ENCODE results near the gene COQ4. TPM values are rescaled to one million over a fixed set of nuclear protein-coding genes. Genes with fewer than 3 reads are reported as not detected.

The COQ4 gene
- total RNA-seq, 4 donors from 2014 or later: 25.1 to 42.4 (median 34.3) TPM

GRCh38 chr9:128375865-128376264, 53.2 kb downstream of the COQ4 start:
- DNase-seq (no peak), ATAC-seq (no peak)
- intact Hi-C loops (cut with DNase I; ENCODE audit: low total_unique reads) (no loop called here), in situ Hi-C loops (cut with MboI; ENCODE audit: low sequenced_read_pairs in 4 of 4) (no loop called here)
- Histone ChIP-seq H3K27ac (no peak overlapping the region), H3K9me3 (no peaks in the 10 kb centered on the region), H3K4me1 (peaks cover 10% of the 10 kb centered on the region in 2 donors), H3K4me3 (no peak overlapping the region), H3K27me3 (no peaks in the 10 kb centered on the region), H3K36me3 (peaks cover 0 to 17% of the 10 kb centered on the region in 2 donors)
- TF ChIP-seq CTCF (IDR thresholded peaks at IDR 0.05 in 4 of 5, conservative IDR thresholded peaks at IDR 0.05 in 1 of 5) (no peak), POLR2A (IDR thresholded peaks at IDR 0.05) (no peak)

GRCh38 chr9:128382261-128382660, 59.6 kb downstream of the COQ4 start:
- in situ Hi-C loops (cut with MboI; ENCODE audit: low sequenced_read_pairs in 4 of 4) (no loop called here), intact Hi-C loops (cut with DNase I; ENCODE audit: low total_unique reads) (no loop called here)
- no peak overlapping the region for H3K4me3 ChIP-seq
- no peaks in the 10 kb centered on the region for H3K4me1 ChIP-seq
- no peaks in the 10 kb centered on the region for H3K9me3 ChIP-seq
- ATAC-seq (no peak), DNase-seq (no peak)
- H3K27me3 ChIP-seq: no peaks in the 10 kb centered on the region
- peaks cover 0 to 28% of the 10 kb centered on the region in 2 donors for H3K36me3 ChIP-seq
- TF ChIP-seq CTCF (IDR thresholded peaks at IDR 0.05 in 4 of 5, conservative IDR thresholded peaks at IDR 0.05 in 1 of 5) (no peak), POLR2A (IDR thresholded peaks at IDR 0.05) (no peak)
- no peak overlapping the region for H3K27ac ChIP-seq

GRCh38 chr9:128383007-128383753, 60.5 kb downstream of the COQ4 start:
- intact Hi-C loops (cut with DNase I; ENCODE audit: low total_unique reads) (no loop called here), in situ Hi-C loops (cut with MboI; ENCODE audit: low sequenced_read_pairs in 4 of 4) (no loop called here)
- ATAC-seq: no peak
- Histone ChIP-seq H3K27ac (no peak overlapping the region), H3K9me3 (no peaks in the 10 kb centered on the region), H3K4me1 (no peaks in the 10 kb centered on the region), H3K27me3 (no peaks in the 10 kb centered on the region), H3K36me3 (peaks cover 0 to 33% of the 10 kb centered on the region in 2 donors), H3K4me3 (no peak overlapping the region)
- no peak for TF ChIP-seq CTCF (IDR thresholded peaks at IDR 0.05 in 4 of 5, conservative IDR thresholded peaks at IDR 0.05 in 1 of 5)
- TF ChIP-seq POLR2A (IDR thresholded peaks at IDR 0.05): no peak
- DNase-seq: no peak

Other genes starting within 250 kb of the COQ4 start
- gene PTGES2, start 195.1 kb upstream of the COQ4 start, total RNA-seq: 100 to 1,000 TPM in 3 of 4 donors, 10 to 100 TPM in 1; 95.2 to 266 (median 155) TPM
- under 1 TPM in 1 of 4 donors, not detected in 3; 1.00 TPM for gene LCN2, start 173.4 kb upstream of the COQ4 start, total RNA-seq
- gene BBLN, start 162.6 kb upstream of the COQ4 start, total RNA-seq: 100 to 1,000 TPM in 3 of 4 donors, 10 to 100 TPM in 1; 73.5 to 145 (median 132) TPM
- 10 to 100 TPM; 47.8 to 61.3 (median 53.0) TPM for gene CIZ1, start 131.3 kb upstream of the COQ4 start, total RNA-seq
- gene DNM1, start 119.5 kb upstream of the COQ4 start, total RNA-seq: 1 to 10 TPM; 1.8 to 3.8 (median 2.0) TPM
- gene GOLGA2, start 46.8 kb upstream of the COQ4 start, total RNA-seq: 10 to 100 TPM; 68.9 to 84.6 (median 78.5) TPM
- 10 to 100 TPM; 12.7 to 23.8 (median 13.5) TPM for gene SWI5, start 46.6 kb upstream of the COQ4 start, total RNA-seq
- gene TRUB2, start 392 bp upstream of the COQ4 start, total RNA-seq: 10 to 100 TPM in 3 of 4 donors, 1 to 10 TPM in 1; 7.1 to 18.1 (median 14.3) TPM
- 10 to 100 TPM; 10.9 to 30.4 (median 26.1) TPM for gene SLC27A4, start 17.7 kb downstream of the COQ4 start, total RNA-seq
- gene URM1, start 48.5 kb downstream of the COQ4 start, total RNA-seq: 10 to 100 TPM; 24.1 to 34.1 (median 32.9) TPM
- gene CERCAM, start 98.0 kb downstream of the COQ4 start, total RNA-seq: 1 to 10 TPM; 1.1 to 6.1 (median 2.3) TPM
- 10 to 100 TPM in 2 of 4 donors, 1 to 10 TPM in 2; 8.5 to 11.0 (median 9.9) TPM for gene ODF2, start 133.2 kb downstream of the COQ4 start, total RNA-seq
- 10 to 100 TPM; 31.4 to 56.7 (median 32.7) TPM for gene GLE1, start 181.9 kb downstream of the COQ4 start, total RNA-seq
- gene SPTAN1, start 229.7 kb downstream of the COQ4 start, total RNA-seq: 10 to 100 TPM; 30.2 to 41.5 (median 33.0) TPM